ENCODE results near the gene EEF1AKMT4.
A peak's percentile ranks its signal among the peaks of the same experiment; 100 is the strongest.

EEF1AKMT4 gene

DNA sequence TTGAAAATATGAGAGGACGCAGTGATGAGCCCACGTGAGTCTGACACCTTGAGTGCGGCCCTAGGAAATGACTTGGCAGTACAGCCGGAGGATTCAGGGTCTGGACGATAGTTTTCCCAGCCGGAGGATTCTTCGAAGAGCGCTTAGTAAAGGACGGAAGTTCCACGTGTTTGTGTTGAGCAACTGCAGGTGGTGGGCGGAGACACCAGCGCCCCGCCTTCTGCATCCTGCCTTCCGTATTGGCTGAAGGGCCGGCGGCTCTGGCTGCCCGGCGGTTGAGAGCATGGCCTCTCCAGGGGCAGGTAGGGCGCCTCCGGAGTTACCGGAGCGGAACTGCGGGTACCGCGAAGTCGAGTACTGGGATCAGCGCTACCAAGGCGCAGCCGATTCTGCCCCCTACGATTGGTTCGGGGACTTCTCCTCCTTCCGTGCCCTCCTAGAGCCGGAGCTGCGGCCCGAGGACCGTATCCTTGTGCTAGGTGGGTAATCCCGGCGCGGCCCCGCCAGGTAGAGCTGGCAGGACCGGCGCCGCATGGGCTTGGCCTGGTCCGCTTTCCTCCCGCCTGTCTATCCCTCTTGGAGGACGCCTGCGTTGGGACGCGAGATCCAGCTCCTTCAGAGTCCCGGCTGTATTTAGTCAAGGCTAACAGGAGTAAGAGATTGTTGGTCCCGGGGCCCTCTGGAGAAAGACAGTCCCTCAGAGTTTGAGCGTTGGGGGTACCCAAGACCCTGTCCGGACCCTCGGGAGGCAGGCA lies at the start of gene EEF1AKMT4:
Gene EEF1AKMT4, plus strand, starts transcription at position 261 of the 755 bp plus-strand sequence. Its CDS starts 23 bp downstream, at position 284.
- DNase-seq (ENCODE audit: low spot score) = peak; percentile 98

DNA sequence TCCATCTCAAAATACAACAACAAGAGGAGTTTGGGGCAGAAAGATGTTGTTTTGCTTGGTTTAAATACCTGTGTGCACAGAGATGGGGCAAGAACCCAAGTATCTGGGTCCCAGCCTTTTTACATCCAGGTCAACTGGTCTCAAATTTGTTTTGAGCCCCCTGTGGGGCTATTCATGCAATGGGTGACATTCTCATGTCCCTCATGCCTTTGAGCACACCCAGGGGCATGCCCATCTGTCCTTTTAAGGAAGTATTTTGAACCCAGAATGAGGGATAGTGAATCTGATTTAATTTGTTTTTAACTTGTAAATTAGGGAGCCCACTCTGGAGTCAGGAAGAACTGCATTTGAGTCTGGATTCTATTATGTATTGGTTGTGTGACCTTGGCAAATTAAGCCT lies 48.6 kb upstream of the EEF1AKMT4 start:
- DNase-seq (ENCODE audit: low spot score) = no peak

DNA sequence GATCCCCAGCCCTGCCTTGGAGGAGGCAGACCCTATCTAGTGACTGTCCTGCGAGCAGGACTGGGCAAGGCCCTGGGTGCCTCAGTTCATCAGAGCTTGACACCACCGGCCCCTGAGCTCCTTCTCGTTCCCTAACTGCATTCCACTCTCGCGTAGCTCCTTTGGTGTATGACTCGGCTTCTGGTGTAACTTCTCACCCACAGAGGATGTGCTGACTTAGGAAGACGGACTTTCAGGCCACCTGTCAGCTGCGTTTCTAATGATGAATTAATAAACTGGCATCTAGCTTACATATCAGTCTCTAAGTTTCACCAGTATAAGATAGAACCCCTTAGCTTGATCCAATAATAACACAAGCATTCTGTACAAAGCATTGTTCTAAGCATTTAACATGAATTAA lies 45.9 kb upstream of the EEF1AKMT4 start:
- DNase-seq (ENCODE audit: low spot score) = no peak

DNA sequence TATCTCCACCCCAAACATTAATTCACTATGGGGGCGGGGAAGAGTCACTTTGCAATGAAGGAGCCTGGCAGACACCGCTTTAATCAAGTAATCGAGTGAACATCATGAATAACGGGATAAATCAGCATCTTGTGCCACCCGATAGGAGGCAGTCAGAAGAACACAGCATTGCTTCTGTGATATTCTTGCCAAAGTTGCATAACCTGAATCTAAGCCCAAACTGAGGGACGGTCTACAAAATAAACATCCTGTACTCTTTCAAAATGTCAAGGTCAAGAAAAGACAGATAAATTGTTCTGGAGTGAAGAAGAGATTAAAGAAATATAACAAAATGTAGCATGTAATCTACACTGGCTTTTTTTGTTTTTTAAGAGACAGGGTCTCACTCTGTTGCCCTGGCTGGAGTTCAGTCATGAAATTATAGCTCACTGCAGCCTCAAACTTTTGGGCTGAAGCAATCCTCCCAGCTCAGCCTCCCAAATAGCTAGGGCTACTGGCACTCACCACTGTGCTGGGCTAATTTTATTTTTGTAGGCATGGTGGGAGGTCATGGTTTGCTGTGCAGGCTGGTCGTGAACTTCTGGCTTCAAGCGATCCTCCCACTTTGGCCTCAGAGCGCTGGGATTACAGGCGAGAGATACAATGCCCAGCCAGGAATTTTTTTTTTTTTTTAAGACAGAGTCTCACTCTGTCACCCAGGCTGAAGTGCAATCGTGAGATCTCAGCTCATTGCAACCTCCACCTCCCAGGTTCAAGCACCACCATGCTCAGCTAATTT lies 40.1 kb upstream of the EEF1AKMT4 start:
- DNase-seq (ENCODE audit: low spot score) = no peak

DNA sequence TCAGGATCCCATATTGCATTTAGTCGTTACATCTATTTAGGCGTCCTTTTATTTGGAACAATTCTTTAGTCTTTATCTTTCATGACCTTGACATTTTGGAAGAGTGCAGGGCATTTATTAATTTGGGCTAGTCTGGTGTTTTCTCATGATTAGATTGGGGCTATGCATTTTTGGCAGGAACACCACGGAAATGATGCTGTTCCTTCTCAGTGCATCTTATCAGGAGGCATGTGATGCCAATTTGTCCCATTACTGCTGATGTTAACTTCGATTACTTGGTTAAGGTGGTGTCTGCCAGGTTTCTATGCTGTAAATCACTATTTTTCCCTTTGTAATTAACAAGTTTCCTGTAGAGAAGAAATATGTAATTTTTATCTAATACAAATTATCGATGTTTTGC lies 38.2 kb upstream of the EEF1AKMT4 start:
- DNase-seq (ENCODE audit: low spot score) = no peak

DNA sequence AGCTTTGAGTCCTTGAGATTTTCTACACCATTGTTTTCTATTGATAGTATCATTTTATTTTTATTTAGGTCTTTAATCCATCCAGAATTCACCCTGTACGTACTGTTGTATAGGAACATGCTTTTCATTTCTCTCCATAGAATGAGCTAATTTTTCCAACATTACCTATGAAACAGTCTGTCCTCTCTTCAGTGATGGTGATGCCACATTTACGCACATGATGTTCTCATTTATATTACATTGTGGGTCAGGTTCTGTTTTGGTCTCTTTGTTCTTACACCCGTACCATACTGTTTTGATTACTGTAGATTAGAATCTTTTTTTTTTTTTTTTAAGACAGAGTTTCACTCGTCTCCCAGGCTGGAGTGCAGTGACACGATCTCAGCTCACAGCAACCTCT lies 37.8 kb upstream of the EEF1AKMT4 start:
- no peak for DNase-seq (ENCODE audit: low spot score)

DNA sequence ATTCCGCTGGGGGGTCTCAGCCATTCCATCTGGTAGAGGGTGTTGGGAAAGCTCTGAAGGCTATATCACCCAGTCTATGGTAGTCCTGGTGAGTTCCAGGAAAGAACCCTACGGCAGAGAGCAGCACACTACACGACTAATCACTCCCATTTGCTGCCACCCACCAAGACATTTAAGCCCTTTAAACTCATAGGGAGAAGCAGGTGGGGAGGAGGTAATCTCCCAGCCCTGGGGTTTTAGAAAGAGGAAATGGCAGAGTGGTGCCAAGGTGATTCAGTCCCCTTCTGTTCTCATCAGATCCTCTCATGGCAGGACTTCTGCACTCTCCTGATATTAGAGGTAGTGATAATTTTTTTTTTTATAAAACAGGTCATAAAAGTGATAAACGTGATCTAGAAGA lies 30.7 kb upstream of the EEF1AKMT4 start:
- no peak for DNase-seq (ENCODE audit: low spot score)

DNA sequence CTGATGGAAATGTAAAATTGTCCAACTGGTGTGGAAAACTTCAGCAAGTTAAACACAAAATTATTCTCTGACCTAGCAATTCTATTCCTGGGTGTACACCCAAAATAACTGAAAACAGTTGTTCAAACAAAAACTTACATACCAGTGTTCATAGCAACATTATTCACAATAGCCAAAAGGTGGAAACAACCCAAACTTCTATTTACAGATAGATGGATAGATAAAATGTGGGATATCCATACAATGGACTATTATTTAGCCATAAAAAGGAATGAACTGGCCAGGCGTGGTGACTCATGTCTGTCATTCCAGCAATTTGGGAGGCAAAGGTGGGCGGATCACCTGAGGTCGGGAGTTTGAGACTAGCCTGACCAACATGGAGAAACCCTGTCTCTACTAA lies 27.0 kb upstream of the EEF1AKMT4 start:
- DNase-seq (ENCODE audit: low spot score) = no peak

DNA sequence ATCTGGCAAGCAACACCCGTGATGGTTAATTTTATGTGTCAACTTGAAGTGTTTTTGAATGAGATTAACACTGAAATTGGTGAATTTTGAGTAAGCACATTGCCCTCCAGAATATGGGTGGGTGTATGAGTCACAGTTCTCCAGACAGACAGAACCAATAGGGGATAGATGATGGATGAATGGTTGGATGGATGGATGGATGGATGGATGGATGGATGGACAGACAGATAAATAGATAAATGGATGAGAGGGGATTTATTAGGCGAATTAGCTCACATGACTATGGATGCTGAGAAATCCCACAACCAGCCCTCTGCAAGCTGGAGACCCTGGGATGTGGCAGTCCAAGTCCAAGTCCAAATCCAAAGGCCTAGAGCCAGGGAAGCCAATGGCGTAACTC lies 25.5 kb upstream of the EEF1AKMT4 start:
- no peak for DNase-seq (ENCODE audit: low spot score)

DNA sequence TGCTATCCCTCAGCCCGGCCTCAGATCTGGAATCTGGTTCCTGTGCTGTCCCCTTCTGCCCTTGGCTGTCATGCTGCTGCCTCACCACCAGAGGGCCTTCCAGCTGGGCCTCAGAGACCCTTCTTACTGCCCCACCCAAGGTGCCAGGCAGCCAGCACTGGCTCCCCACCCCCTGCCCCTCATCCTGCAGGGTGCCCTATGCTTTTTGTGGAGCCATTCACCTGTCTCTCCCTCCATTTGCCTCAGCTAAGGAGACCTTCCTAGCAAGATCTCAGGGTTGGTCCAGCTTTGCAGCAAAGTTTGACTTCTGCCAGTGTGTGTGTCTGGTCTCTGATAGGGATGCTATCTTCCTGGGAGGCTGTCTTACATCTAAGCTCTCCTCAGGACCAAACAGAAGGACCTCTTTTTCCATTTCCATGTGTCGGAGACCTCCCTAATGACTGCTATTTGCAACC lies 22.0 kb upstream of the EEF1AKMT4 start:
- DNase-seq (ENCODE audit: low spot score) = peak; percentile 48

DNA sequence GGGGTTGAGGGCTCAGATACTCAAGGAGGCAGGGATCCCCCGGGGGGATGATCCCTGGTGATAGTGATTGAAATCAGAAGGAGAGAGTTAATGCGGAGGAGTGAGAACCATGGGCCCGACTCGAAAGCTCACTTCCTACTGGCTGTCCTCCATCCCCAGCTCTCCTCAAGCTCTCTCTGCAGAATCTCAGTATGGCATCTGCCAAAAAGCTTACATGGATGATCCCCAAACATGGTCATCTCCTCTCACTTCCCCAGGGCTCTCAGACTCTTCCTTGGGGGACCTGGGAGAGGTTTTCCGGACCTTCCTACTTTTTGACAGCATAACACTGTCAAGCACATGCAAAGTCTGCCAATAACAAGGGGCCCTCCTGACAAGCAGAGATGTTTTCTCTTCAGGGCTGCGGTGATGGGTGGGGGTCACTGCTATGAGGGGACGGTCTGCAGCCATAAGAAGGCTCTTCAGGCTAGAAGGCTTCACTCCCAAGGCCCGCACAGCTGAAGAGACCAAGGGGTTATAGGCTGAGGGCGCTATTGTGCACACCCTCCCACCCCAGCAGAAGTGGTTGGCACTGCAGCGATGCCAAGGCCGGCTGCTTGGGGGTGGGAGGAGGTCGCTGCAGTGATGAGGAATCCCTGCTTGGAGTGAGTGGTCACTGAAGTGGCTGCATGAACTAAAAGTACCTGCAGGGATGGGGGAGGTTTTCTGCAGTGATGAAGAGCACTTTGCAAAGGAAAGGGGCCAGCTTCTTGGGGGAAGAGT lies 20.9 kb upstream of the EEF1AKMT4 start:
- peak; percentile 20 for DNase-seq (ENCODE audit: low spot score)

DNA sequence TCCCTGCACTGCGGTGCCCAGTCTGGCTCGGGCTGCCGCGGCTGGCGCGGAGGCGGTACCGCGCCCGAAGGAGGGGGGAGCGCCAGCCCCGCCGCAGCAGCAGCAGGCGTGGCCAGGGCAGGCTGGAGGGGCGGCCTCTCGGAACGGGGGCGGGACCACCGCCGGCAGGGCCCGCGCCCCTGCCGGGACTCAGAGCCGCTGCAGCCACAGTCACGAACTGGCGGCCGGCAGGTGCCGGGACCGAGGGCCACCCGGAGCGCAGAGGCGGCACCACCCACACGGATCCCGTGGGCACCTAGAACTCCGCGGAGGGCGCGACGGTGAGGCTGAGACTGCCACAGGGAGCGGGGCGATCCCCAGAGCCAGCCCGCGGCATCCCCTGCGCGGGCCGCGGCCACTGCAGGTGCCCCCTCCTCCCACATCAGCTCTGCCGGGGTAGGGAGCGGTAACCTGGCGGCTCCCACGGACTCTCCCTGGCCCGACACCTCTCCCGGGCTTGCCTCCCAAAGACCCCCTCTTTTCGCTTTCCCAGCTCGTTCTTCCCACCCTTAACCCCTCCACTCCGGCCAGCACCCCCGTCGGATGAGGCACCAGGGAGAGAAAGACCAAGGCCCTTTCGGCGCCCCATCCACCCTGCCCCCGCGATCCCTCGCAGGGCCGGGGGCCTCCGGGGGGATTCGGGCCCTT lies 19.9 kb upstream of the EEF1AKMT4 start, which contains the start of gene VWA5B2:
Gene VWA5B2, plus strand, starts transcription at position 192 of the 687 bp plus-strand sequence. CDS start 944 bp downstream, outside the sequence.
- peak; percentile 70 for DNase-seq (ENCODE audit: low spot score)

DNA sequence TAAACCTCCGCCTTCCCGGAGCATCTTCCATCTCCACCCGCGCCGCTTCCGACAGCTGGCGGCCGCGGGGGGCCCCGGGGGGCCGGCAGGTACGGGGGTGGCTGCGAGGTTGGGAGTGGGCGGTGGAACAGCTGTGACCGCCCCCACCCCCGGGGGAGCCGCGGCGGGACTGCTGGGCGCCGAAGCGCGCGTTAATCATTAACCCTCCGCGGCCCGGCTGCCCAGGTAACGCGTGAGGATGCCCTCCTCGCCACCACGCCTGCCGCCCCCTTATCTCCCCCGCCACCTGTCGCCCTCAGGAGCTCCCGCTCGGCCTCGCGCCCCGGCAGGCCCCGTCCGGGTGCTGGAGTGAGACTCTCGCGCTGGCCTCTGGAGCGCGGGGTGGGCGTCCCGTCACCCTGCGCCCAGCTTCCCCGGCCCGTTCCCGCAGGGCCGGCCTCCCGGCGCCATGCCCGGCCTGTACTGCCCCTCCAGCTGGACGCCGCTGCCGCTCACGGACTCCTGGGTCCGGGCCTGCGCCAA lies 19.3 kb upstream of the EEF1AKMT4 start:
- no peak for DNase-seq (ENCODE audit: low spot score)

DNA sequence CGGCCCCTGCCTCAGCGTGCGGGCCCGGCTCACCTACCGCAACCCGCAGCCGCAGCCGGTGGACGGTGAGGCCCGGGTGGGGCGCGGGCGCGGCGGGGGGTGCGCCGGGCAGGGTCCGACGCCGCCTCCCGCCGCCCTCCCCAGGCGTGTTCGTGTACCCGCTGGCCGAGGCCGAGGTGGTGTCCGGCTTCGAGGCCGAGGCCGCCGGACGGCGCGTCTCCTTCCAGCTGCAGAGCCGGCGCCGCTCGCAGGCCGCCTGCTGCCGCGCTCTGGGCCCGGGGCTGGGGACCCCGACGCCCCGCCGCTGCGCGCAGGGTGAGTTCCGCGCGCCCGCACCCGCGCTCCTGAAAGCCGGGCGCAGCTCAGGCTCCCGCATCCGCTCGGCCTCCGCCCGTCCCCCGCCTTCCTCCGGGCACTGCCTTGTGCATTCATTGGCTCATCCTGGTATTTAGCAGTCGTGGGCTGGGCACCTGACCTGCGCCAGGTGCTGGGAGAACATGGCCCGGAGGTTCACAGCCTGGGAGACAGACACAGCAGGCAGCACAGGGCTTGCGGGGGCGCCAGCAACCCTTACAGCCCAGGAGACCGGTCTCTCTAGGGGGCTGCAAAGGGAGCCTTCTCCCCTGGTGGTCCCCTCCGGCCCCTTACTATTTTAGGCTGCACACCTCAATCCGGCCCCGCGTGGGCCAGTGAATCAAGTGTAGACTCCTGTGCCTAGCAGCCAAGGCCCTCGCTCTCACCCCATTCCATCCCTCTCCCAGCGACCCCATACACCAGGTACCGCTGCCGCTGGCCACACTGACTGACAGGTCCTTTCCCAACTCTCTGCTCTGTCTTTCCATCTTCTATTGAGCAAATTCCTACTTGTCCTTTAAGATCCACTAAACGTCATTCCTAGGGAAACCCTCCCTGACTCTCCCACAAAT lies 18.6 kb upstream of the EEF1AKMT4 start:
- DNase-seq (ENCODE audit: low spot score) = peak; percentile 80

DNA sequence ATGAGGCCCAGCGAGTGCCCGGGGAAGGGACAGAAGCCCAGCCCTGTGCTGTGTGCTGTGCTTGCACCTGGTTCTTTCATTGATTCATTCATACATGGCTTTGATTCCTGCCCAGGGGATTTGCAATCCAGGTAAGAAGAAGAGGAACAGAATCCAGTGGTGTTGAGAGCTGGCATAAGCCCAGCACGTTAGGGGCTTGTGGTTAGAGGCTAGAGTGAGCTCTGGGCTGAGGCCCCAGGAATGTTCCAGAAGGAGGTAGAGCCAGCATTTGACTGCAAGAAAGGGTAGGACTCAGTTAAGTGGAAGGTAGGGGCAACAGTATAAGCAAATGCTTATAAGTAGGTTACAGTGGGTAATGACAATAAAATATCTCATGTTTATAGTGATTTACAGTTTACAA lies 17.8 kb upstream of the EEF1AKMT4 start:
- DNase-seq (ENCODE audit: low spot score) = peak; percentile 42

DNA sequence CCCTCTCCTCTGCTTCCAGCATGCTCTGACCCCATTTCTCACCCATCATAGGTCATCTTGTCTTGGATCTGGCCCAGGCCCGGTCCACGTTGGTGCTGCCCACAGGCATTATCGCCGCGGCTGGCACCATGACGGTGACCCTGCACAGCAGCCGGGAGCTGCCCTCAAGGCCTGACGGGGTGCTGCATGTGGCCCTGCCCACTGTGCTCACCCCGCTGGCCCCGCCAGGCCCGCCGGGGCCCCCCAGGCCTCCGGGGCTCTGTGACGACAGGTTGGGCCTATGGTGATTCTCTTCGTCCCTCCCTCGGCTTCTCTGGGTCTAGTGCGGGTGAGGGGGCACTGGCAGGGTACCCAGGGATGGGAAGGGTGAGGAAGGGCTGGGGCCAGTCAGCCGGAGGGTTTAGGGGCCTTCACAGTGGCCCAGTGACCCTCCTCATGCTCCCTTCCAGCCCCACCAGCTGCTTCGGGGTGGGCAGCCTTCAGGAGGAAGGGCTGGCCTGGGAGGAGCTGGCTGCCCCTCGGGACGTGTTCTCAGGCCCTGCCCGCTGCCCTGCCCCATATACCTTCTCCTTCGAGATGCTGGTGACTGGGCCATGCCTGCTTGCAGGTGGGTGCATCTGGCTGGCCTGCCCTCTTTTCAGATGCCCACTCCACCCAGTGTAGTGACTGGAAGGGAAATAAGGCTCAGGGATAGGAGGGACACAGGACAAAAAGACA lies 16.2 kb upstream of the EEF1AKMT4 start:
- DNase-seq (ENCODE audit: low spot score) = no peak

DNA sequence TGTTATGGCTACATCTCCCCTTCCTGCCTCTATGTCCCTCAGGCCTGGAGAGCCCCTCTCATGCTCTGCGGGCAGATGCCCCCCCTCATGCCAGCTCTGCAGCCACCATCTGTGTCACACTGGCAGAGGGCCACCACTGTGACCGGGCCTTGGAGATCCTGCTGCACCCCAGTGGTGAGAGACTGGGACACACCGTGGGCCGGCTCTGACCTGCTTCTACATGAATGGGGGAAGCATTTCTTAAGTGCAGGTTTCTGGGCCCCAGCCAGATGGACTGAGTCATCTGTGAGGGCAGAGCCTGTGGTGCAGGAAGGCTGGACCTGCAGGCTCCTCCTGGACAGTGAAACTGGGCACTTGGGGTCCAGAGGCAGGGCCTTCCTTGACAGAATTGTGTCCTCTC lies 15.2 kb upstream of the EEF1AKMT4 start:
- DNase-seq (ENCODE audit: low spot score) = peak; percentile 87

DNA sequence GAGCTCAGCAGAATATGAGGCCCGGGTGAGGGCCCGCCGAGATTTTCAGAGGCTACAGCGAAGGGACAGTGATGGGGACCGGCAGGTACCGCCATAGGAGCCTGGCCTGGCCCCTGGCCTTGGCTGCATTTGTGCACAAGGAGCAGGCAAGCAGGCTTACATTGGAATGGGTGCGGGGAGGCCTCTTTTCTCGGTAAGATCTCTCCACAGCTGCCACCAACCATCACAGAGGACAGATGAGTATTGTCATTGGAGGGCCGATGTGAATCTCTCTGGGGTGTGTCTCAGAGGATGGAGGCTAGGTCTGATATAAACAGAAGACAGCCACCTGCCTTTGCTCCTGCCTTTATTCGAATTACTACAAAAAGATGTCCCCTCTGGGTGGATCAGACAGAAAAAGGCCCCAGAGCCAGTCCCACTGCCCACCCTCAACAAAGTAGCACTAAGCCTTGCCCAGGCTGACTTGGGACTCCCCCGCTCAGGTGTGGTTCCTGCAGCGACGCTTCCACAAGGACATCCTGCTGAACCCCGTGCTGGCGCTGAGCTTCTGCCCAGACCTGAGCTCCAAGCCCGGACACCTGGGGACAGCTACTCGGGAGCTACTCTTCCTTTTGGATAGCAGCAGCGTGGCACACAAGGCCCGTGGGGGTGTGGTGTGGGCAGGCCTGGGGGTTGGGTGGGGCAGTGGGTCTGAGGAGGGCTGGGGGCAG lies 14.6 kb upstream of the EEF1AKMT4 start:
- no peak for DNase-seq (ENCODE audit: low spot score)

DNA sequence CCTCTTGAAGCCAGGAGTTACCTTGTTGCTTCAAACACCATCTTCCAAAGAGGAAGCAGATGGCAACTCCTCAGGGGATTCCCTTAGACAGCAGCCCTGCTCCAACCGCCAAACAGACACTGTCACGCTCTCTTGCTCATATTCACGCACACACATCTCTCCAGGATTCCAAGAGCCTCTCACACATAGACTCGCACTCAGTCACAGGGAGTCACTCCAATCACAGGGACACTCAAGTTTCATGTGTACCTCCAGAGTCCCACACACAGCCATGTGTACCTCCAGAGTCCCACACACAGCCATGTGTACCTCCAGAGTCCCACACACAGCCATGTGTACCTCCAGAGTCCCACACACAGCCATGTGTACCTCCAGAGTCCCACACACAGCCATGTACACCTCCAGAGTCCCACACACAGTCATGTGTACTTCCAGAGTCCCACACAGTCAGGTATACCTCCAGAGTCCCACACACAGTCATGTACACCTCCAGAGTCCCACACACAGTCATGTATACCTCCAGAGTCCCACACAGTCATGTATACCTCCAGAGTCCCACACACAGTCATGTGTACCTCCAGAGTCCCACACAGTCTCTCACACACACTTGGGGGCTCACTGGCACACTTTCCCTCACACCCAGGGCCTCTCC lies 14.0 kb upstream of the EEF1AKMT4 start:
- no peak for DNase-seq (ENCODE audit: low spot score)
